ENCODE results near the gene HTR4.

Gene HTR4

DNA sequence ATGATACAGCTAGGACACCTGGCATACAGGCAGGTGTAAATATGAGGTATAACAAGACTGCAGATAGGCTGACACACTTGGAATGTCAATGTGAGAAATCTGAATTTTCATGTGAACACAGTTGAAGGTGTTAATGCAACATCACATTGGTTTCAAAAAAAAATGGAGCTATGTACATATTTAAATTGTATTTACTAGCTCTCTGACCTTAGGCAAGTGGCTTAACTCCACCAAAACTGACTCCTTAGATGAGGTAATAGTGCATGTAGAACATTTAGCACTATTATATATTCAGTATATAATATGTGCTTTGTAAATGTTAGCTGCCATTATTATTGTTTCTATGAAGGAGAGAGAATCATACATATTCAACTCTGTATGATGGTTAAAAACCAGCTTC, 48.0 kb downstream of the HTR4 start:
- no peak for DNase-seq

DNA sequence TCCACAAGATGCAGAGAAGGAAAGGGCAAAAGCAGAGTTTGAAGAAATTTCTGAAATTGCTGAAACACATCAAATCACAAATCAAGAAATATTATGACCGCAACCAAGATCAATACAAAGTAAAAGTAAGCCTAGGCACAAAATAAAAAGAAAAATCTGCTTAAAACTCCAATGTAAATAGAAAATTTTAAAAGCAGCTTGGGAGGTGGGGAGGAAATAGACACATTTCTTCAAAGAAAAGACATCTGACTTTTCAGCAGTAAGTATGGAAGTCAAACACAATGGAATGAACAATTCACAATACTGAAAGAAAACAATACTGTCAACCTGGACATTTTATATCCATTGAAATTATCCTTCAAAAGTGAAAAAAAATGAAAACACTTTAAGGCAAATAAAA, 55.1 kb downstream of the HTR4 start:
- no peak for DNase-seq

DNA sequence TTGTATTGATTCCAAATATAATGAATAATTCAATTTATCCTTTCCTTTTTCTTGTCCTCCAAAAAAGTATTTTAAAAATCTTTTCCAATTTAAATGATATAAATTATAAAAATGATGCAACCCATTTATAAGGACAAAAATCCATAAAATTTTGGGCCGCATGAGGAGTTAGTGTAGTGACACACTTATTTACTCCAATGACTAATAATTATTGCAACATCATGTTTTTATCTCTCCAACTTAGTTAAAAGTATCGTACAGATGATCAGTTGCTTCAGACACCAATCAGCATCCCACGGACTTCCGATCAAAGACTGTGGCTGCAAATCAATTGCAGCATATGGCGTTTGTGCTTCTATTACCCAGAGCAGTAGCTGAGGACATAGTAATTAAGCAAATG, 58.6 kb downstream of the HTR4 start:
- DNase-seq = no peak

DNA sequence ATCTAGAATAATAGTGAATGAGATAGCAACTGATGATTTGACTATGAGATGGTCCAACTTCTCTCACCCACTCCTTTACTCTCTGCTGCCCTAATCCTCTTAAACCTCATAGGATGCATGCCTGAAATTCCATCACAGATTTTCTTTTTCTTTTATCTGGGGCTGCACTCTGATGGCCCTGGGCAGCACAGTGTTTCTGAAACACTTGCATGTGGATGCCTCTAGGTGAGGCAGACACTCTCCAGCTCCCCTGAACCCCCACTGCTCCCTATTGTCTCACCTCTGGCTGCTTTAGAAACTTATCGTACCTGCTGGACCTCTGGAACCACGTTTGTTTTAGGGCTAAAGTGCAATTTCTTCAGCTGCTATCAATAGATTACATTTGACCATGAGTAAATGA, 67.5 kb downstream of the HTR4 start:
- no peak for DNase-seq

DNA sequence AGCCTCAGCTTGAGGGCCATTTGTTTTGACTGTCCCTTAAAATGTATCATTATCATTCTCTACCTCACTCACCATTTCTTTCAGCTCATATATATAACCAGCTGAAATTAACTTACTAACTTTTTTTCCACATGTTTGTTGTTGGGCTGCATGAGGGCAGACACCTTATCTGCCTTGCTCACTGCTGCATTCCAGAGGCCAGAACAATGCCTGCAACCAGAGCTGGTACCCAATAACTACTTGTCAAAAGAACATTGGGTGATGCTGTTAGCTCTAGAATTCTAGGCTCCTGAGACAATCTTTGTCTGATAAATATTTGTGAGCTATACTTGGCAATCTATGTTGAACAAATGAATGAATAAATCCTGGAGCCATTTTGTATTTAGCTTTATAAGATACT, 68.3 kb downstream of the HTR4 start:
- no peak for DNase-seq

DNA sequence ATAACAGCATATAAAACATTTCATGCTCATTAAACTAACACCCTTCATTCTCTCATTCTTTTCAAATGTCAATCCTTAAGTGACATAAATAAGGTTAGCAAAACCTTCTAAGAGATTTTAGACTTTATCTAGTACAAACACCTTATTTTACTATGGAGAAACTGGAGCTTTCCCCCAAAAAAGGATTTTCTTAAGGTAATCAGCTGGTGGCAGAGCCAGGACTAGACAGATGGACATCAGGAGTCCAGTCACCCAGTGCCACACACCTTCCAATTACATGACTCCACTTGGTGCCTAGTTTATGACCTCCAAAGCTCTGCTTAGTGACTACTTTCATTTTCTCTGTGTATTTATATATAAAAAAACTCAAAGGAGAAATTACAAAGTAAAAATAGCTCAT, 70.2 kb downstream of the HTR4 start:
- no peak for DNase-seq

DNA sequence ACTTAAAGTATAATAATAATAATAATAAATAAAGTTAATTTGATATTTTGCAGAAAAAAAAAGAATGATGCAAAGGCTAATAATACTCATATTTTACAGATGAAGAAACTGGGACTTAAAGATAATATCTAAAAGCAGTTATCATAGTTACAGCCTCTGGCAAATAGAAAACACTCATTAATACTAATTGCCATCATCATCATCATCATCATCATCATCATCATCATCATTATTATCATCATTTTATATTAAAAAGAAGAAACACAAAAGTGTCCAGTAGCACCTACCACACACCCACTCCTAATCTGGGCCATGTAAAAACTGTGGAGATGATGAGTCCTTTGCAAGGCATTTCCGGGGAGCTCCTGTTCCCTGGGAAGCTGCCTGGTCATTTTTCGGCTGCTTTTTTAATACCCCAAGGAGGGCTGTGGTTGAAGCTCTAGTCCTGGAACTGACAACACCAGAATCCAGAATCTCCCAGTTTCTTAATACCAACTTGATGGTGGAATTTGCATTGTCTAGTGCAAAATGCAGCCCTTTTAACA, 70.8 kb downstream of the HTR4 start:
- DNase-seq = no peak

DNA sequence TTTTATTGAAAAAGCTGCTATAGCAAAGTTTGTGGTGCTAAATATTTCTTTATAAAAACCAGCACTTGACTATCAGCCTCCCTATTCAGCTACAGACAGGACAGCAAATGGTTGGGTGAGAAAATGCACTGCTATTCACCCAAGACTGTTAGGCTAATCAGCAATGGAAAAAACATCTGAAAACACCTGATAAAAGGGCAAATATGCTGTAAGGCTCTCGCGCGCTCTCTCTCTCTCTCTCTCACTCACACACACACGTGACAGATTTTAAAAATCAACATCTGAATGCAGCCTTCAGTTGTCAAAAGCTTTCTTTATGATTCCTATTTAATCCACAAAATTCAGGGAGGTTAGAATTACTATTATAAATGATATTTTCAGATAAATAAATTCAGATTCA, 80.2 kb downstream of the HTR4 start:
- no peak for DNase-seq

DNA sequence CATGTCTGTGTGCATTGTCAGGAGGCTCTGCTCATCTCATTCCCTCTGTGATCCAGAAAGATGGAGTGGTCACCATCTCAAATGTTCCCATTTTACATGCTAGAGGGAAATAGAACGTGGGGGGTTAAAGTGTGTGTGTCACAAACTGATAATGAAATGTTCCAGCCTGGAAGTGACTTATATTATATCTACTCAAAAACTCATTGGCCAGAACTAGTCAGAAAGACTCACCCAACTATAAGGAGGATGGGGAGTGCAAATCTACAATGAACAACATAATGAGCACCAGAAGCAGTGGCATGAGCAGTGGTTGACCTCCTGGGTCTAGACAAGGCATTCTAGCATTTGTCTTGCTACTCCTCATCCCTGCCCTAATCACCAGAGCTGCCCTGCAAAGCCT, 81.0 kb downstream of the HTR4 start:
- DNase-seq = no peak

DNA sequence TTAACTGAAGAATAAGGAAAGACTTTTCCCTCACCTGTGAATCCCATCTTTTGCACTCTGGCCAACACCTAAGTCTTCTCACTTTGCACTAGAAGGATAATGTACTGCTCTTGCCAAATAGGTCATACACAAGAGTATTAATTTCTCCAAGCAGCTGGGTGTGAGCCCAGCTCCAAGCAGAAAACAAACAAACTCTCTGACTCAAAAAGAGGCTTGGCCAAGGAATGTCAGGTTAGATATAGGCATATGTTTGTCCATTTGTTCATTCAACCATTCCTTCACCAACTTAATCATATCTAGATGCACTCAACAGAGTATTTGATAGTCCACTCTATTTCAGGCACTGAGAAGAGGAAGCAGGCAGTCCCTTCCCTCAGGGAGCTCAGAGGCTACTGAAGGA, 84.4 kb downstream of the HTR4 start:
- no peak for DNase-seq

DNA sequence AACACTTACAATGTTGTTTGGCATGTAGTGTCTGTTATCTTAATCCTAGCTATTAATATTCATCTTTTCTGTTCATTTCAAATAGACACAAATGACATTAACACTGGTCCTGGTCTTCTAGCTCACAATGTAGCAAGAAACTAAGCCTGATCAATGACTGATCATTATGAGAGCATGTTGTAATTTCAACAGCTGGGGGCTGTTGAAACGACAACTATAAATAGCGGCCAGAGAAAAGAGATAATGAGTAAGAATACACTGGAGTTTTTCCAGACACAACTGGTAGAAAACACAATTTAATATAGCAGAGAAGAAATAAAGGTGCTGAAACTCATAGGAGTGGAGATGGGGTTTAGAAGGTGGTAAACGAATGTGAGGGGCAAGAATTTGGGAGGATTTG, 89.2 kb downstream of the HTR4 start:
- no peak for DNase-seq

DNA sequence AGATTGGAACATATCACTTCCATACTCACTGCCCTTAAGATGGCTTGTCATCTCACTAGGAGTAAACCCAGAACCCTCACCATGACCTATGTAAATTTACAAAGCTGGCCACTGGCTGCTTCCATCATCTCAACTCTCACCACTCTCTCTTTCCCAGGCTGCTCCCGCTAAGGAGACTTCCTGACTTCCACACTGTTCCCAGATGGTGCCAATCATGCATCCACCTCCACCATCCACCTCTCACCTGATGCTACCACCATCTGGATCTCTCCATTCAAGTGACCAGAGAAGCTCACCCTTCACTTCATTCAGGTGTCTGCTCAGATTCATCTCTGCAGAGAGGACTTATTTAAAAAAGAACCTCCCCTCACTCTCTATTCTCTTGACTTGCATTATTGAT, 91.3 kb downstream of the HTR4 start:
- DNase-seq = no peak

DNA sequence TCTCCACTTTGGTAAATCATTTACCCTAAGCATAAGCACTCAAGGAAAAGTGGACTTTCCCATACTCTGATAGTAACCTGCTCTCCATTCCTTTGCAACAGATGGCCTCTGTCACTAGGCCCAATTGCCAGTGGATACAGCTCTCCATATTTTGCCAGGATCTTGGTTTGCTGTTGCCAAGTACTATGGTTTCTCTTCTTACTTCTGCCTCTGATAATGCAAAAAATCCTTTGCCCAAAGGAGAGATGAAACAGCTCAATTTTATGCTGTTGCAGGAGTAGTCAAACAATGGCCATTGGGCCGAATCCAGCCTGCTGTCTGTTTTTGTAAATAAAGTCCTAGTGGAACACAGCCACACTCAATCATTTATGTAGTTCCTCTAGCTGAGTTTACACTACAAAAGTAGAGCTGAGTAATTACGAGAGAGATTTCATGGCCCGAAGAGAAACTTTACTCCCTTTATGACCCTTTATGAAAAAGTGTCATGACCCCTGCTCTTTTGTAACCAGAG, 92.5 kb downstream of the HTR4 start:
- DNase-seq = no peak

DNA sequence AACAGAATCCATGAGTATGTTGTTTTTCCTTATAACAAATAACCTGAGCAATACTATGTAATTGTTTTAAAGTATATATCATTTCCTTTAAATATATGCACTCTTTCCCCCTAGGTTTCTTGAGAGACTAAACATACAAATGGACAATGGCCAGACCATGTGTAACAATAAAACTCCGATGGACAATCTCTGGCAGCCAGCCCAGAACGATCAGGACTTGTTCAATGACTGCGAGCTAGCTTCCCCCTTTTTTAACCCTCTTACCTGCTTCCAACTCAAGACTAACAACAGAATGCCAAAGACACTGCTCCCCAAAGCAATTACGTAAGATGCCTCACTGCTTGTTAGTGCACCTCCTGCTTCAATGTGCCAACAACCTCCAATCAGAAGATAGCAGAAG, 94.9 kb downstream of the HTR4 start:
- DNase-seq = no peak

DNA sequence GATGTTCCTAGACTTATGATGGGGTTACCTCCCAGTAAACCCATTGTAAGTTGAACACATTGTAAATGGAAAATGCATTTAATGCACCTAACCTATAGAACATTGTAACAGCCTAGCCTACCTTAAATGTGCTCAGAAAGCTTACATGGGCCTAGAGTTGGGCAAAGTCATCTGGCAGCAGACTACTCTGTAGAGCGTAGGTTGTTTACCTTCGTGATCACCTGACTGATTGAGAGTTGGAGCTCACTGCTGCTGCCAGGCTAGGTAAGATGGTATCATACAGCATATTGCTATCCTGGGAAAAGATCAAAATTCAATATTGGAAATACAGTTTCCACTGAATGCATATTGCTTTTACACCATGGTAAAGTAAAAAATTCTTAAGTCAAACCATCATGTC, 95.4 kb downstream of the HTR4 start:
- no peak for DNase-seq

DNA sequence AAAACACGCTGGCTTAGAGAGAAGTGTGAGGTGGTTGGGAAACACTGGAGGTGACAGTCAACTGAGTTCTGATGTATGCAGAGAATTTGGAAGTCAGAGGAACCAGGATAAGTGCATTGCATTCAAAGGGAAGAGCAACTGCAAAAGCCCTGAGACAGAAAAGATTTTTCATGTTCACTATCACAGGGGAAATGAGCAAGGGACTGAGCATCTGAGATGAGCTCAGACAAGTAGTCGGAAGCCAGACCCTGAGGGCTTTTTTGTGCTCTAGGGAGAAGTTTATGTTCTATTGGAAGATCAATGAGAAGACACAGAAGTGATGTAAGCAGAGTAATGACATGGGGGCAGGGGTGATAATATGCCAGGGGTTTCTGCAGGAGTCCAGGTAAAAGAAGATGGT, 97.5 kb downstream of the HTR4 start:
- no peak for DNase-seq

DNA sequence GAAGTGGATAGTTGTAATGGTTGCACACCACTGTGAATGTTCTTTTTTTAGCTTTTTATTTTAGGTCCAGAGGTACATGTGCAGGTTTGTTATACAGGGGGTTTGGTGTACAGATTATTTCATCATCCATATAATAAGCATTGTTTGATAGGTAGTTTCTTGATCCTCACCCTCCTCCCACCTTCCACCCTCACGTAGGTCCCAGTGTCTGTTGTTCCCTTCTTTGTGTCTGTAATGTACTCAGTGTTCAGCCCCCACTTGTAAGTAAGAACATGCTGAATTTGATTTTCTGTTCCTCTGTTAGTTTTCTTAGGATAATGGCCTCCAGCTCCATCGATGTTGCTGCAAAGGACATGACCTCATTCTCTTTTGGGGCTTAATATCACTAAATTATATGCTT, 99.7 kb downstream of the HTR4 start:
- no peak for DNase-seq

DNA sequence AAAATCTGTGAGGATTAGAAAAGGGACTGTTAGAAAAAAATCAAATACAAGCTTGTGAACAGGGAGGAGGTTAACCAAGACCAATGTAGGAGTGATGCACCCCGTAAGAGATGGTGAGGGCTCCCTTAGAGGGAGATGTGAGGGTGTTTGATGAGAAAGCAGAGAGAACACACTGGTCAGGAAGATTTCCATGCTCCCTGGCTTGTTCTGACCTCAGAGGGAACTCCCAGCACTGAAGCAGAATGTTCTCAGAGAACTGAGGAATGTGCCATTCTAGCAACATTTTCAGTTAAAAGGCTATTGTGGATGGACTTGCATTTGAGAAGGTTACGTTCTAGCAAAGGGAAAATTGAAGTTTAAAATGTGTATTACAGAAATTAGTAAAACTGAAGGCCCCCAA, 110.6 kb downstream of the HTR4 start:
- DNase-seq = no peak

DNA sequence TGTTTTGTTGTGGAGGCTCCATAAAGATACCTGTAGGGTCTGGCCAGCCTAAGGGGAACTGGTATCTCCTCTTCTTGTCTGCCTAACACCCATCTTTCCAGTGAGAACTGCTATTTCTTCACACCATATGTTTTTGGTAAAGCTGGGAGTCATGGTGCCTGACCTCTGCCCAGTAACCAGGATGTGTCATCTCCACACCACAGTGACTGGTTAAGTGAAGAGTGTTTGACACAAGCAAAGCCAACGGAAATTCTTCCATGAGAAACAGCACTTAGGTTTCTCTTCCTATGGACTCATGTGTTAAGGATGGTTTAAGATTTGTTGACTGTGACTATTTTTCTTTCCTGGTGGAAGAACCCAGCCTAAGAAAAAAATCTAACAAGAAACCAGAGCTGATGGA, 111.5 kb downstream of the HTR4 start:
- DNase-seq = no peak

DNA sequence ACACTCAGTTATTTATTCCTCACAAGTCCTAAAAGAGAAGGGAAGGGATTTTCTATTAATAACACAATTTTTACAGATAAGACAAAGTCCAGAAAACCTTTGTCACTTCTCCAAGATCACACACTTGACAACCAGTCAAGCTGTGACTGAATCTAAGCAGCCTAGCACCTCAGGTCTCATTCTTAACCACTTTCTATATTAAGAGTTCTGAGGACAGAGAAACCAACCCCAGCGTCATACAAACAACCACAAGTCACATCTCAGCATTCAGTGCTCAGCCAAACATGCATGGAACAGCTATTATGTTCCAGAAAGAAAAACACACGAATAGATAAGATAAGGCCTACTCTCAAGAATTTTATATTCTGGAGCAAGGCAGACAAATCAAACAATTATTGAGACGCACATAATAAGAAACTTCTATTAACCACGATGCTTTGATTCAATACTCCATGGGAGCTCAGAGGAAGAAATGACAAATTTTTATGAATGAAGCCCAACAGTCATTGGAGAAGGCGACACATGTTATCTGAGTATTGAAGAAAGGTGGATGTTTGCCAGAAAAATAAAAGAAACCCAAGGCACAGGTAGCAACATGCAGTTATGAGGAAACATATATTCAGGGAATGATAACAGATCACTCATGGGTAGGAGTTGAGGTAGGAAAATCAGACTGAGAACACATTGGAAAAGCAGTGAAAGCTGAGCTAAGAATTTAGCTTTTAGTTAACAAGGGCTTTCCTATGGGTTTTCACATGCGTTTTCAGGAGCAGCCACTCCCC, 113.1 kb downstream of the HTR4 start:
- DNase-seq = no peak

DNA sequence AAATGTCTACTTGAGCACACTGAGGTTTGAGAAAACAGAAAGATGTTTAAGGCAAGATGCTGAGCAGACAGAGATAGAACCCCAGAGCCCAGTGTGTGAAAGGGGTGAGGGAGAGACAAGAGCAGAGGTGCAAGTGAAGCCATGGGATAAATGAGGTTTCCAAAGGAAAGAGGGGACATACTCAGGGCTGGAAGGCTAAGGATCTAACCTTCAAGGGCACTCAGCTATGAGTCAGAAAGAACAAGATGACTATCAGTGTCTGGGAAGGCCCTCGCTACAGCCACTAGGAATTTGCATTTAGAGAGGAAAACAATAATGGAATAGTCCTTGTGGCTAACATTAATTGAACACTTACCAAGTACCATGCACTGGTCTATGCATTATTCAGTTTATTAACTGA, 113.7 kb downstream of the HTR4 start:
- no peak for DNase-seq

DNA sequence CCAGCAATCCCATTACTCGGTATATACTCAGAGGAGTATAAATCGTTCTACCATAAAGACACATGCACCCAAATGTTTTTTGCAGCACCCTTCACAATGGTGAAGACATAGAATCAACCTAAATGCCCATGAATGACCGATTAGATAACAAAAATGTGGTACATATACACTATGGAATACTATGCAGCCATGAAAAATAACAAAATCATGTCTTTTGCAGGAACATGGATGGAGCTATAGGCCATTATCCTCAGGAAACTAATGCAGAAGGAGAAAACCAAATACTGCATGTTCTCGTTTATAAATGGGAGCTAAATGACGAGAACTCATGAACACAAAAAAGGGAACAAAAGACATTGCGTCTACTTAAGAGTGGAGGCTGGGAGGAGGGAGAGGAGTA, 114.5 kb downstream of the HTR4 start:
- no peak for DNase-seq

DNA sequence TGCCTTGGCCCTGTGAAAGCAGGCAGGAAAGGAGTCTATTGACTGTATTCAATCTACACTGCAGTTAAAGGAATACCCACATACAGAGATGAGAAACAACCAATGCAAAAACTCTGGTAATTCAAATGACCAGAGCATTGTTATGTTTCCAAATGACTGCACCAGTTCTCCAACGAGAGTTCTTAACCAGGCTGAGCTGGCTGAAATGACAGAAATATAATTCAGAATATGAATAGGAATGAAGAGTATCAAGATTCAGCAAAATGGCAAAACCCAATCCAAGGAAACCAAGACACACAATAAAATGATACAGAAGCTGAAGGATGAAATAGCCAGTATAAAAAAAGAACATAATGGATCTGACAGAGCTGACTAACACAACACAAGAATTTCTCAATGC, 119.1 kb downstream of the HTR4 start:
- no peak for DNase-seq

DNA sequence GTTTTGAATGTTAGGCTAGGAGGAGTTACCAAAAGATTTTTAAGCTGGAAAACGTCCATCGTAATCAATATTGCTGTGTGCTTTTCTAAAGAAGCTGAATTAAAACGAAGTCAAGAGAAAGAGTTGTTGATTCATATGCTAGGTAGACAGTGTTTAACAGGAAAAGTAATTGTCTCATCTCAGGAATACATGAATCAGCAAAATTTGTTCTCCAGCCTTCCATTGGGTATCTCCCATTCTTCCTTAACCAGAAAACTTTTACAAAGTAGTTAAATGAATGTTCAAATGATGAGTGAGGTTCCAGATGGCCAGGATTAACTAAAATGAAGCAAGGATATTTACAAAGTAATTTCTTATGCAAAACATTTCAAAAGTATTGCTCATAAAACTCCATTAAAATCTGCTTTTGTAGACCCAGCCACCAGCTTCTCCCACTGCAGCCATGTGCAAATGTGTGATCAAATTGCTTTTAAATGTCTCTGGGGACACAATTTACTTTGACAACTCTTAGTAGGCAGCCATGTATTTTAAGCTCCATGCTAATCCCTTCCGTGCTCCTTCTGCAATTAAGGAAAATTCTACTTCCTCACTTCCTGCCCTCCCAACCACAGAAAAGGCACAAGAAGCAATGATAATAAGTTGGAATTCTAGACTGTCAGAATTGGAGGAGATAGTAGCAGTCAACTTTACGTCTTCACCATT, 121.2 kb downstream of the HTR4 start:
- DNase-seq = no peak

All from CD4-positive, alpha-beta T cell treated with Interleukin-17A for 4 hours (primary cell).